IMR-90 (cell line): ENCODE data around the gene RAI14.

ENCODE experiments used
- BHLHE40 ChIP-seq: fragments of 150-350 bp; IDR thresholded peaks from 2 replicates; pipeline ENCODE4 v1.6.1; 2016; ENCODE audit warnings: mild to moderate bottlenecking, low read depth, low read length
- CHD1 ChIP-seq: IDR thresholded peaks from 2 replicates; pipeline ENCODE4 v1.6.1; 2012; ENCODE audit warnings: low read depth, low read length, improper control_type of control experiment
- CTCF ChIP-seq: conservative IDR thresholded peaks from 2 replicates; pipeline ENCODE4 v1.5.1; 2012; ENCODE audit warnings: mild to moderate bottlenecking, low read depth, low read length, improper control_type of control experiment
- POLR2A ChIP-seq: IDR thresholded peaks from 2 replicates; pipeline ENCODE4 v1.6.1; 2012; ENCODE audit warnings: mild to moderate bottlenecking, low read depth, low read length
- SMC3 ChIP-seq: fragments of 150-350 bp; IDR thresholded peaks from 2 replicates; pipeline ENCODE4 v1.6.1; 2016; ENCODE audit warnings: low read depth, mild to moderate bottlenecking, antibody characterized with exemption, low read length, moderate library complexity

- no peak for TF ChIP-seq BHLHE40
- no peak for TF ChIP-seq CTCF
- TF ChIP-seq POLR2A: no peak
- no peak for TF ChIP-seq SMC3
- no peak for TF ChIP-seq CHD1
These were observed 114.9 kb downstream of the RAI14 start for GRCh38 chr5:34771076-34771475.
